Measurements from ENCODE around the gene VASN. TPM values are rescaled to one million over a fixed set of nuclear protein-coding genes. Genes with fewer than 3 reads are reported as not detected.

Gene VASN
- total and polyA plus RNA-seq, 10 of the 15 experiments (the other 5 are each of a cell fraction or from before 2014, with no cell fraction given): 0.02 to 0.19 (median 0.14) TPM; not detected in 6

- TF ChIP-seq PBX3 (IDR thresholded peaks at IDR 0.05; ENCODE audit: insufficient replicate concordance, low read depth, low read length) (no peak), NKRF (conservative IDR thresholded peaks at IDR 0.05) (peak; percentile 96; the same call in 1 of the 2 replicates), E2F8 (IDR thresholded peaks at IDR 0.05; ENCODE audit: low read depth, partially characterized antibody) (no peak), MYB (IDR thresholded peaks at IDR 0.05; ENCODE audit: borderline replicate concordance, low read depth, low read length) (no peak), CBFB (IDR thresholded peaks at IDR 0.05; ENCODE audit: low read depth) (no peak), SMAD5 (IDR thresholded peaks at IDR 0.05; ENCODE audit: low read depth) (no peak), POU2F2 (IDR thresholded peaks at IDR 0.05; ENCODE audit: borderline replicate concordance, low read depth, low read length) (no peak), GABPA (IDR thresholded peaks at IDR 0.05; ENCODE audit: low read depth) (no peak), NRF1 (conservative IDR thresholded peaks at IDR 0.05; ENCODE audit: low read depth, low read length) (no peak), CREB1 (IDR thresholded peaks at IDR 0.05; ENCODE audit: low read depth) (no peak), SRF (IDR thresholded peaks at IDR 0.05; ENCODE audit: low read depth in 2 of 2, low read length in 2 of 2) (no peak), KDM1A (IDR thresholded peaks at IDR 0.05; ENCODE audit: borderline replicate concordance) (no peak), NR2F1 (conservative IDR thresholded peaks at IDR 0.05) (peak; percentile 12; the same call in 1 of the 2 replicates), EGR1 (IDR thresholded peaks at IDR 0.05; ENCODE audit: borderline replicate concordance in 1 of 2, low read depth in 2 of 2, low read length in 2 of 2) (no peak), MAX (IDR thresholded peaks at IDR 0.05; ENCODE audit: low read depth, low read length) (peak; percentile 24; the same call in 1 of the 2 replicates), TCF3 (IDR thresholded peaks at IDR 0.05; ENCODE audit: borderline replicate concordance, insufficient read depth, low read depth, low read length) (no peak), RCOR1 (conservative IDR thresholded peaks at IDR 0.05; ENCODE audit: low read depth, low read length) (no peak), CBX5 (IDR thresholded peaks at IDR 0.05; ENCODE audit: low read depth) (no peak), NFYB (IDR thresholded peaks at IDR 0.05; ENCODE audit: insufficient read depth, low read depth, low read length) (no peak), ZBTB33 (IDR thresholded peaks at IDR 0.05) (no peak), CREM (IDR thresholded peaks at IDR 0.05; ENCODE audit: low read depth) (no peak), JUNB (IDR thresholded peaks at IDR 0.05) (no peak), HDAC6 (IDR thresholded peaks at IDR 0.05; ENCODE audit: unreplicated experiment) (no peak)
Measured at GRCh38 chr16:4426021-4426684, 54.5 kb downstream of the VASN start (continued).

All from GM12878 (cell line).